NCI-H774 (cell line): ENCODE results near the gene RIMS1.
"Not testable (repeated sequence)": the region's sequence is repeated elsewhere in the genome, so short reads cannot be mapped to it uniquely, and the experiment has no call there.

Experiments
- DNase-seq: peaks from one replicate; lab custom pipeline; 2025; lab: John Stamatoyannopoulos, UW

Gene RIMS1

GRCh38 chr6:72335203-72335602 is 448.9 kb downstream of the RIMS1 start:
- not testable (repeated sequence) for DNase-seq

- DNase-seq, result no peak
Observed at GRCh38 chr6:72348926-72349325, 462.6 kb downstream of the RIMS1 start.

DNA sequence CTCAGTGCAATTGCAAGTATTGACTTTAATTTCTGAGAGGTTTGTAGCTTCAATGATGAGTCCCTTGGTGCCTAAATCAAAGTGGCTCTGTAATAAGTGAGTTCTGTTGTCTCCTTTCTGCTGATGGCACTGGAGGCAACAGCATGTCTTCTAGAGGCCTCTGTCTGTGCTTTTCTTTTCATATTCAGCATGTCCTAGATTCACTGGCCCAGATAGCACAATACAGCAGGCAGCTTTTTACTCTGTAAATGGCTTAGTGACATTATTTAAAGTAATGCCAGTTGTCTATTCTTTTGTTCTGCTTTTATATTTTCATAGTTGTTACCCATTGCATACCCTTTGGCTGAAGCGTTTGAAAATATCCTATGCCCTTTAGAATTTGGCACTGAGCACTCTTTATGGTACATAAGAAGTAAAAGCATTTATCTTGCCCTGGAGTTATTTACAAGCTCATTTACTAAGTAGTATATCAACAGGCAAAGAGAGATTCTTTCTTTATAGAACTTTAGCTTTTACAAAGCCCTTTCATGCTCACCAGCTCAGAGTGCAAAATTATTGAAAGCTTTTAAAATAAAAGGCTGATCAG is 464.0 kb downstream of the RIMS1 start:
- no peak for DNase-seq

- no peak for DNase-seq
Observed at GRCh38 chr6:72363844-72364740, 477.7 kb downstream of the RIMS1 start.

DNA sequence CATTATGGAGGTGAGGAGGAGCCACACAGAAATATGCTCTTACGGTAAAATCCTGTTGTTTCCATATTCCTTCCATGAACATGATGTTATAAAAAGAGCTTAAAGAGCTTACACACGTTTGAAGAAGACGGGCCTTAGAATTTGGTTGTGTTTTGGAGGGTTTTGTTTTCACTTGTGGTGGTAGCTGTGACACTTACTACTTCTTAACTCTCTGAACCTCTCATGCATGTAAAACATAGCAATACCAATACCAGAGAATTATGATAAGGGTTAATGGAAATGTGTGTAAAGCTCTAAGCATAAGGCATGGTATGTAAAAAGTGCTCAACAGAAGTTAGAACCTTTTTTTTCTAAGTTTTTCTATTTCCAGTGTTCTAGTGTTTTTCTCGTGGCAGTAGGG is 479.4 kb downstream of the RIMS1 start:
- no peak for DNase-seq

GRCh38 chr6:72367439-72367838 is 481.1 kb downstream of the RIMS1 start:
- DNase-seq, result no peak

GRCh38 chr6:72371473-72371872 is 485.1 kb downstream of the RIMS1 start:
- DNase-seq, result no peak

DNA sequence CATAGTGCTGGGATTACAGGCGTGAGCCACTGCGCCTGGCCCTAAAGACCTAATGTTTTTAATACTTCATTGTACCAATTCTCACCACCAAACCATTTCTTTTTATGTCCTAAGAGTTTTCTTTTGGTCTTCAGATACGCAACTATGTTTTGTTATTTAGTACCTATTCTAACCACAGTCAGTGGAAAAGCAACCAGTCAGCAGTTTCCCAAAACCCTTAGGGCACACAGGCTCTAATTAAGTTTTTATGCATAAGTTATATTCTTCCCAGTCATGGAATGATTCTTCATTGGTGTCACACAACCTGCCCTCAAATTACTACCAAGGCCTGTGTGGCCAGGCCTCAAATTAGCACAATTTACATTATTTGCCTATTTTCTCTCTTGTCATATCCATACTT is 487.8 kb downstream of the RIMS1 start:
- no peak for DNase-seq

- no peak for DNase-seq
Observed at GRCh38 chr6:72374857-72375256, 488.5 kb downstream of the RIMS1 start.

DNA sequence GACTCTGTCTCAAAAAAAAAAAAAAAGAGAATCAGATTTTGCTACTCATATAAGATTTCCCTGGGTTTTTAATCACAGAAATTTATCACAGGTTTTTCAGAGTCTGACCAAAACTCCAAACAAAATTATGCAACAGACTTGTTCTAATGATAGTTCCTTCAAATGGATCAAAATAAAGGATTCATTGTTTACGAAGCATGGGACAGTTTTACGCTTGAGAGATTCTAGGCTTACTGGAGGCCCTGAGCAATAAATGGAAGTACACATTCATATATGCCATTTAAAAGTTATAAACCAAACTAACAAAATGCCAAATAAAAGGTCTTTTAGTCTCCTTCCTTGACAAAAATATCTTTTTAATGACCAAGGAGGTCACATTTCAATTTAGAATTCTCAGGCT is 490.4 kb downstream of the RIMS1 start:
- DNase-seq, result no peak

GRCh38 chr6:72381076-72381475 is 494.7 kb downstream of the RIMS1 start:
- no peak for DNase-seq

DNA sequence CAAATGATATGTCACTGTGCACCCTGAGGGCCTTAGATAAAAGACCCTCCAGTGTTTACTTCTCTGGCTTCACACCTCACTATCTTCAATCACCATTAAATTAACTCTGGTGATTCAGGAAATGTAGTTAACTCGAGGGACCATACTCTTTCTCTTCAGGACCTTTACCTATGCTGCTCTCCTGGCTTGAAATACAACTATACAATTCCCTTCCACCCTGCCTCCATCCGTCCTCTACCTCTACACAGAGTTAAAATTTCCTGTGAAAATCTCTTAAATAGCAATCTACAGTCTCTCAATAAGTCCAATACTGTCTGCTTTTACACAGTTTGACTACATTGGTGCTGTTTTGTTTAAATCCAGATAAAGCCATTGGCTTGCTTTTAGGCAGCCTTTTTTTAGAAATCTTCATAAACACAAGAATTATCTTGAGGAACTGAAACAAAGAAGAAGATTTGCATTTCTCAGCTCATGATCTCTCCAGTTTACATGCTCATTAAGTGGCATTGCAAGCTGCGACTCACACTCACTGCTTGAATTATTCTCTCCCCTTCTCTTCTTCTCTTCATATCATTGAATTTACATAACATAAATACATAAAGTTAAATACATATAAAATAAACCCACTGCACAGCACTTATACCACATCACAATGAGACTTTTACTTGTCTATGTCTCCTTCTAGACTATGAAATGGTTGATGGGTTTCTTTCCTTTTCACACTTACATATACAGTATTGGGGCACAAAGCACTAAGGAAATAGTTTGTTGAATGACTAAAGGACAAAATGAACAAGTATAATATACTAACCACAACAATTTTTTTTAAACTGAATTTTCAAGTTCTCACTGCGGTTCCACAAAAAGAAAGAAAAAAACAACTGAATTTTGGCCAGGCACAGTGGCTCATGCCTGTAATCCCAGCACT is 496.5 kb downstream of the RIMS1 start:
- no peak for DNase-seq

- no peak for DNase-seq
Observed at GRCh38 chr6:72386324-72386723, 500.0 kb downstream of the RIMS1 start.

- no peak for DNase-seq
Observed at GRCh38 chr6:72389698-72390097, 503.3 kb downstream of the RIMS1 start.

GRCh38 chr6:72390548-72390947 is 504.2 kb downstream of the RIMS1 start:
- DNase-seq, result no peak

DNA sequence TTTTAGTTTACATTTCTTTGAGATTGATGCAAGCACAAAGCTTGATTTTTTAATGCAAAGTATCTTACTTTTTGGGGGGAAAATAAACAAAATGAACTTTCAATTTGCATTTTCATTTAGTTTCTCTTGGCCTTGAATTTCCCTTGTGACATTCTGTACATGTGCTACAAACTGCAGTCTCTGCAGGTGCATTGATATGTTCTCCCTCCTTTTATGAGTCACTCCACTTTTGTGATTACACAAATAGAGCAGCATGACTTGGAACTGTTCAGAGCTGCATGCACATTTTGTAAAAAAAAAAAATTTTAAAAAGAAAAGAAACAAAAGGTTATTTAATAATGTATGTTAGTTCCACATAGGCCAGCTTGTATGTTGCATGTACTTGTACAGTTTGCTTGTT is 515.5 kb downstream of the RIMS1 start:
- no peak for DNase-seq

- DNase-seq, result no peak
Observed at GRCh38 chr6:72403413-72403812, 517.1 kb downstream of the RIMS1 start.

GRCh38 chr6:72406517-72406916 is 520.2 kb downstream of the RIMS1 start:
- DNase-seq, result no peak

- no peak for DNase-seq
Observed at GRCh38 chr6:72410769-72411168, 524.4 kb downstream of the RIMS1 start.

DNA sequence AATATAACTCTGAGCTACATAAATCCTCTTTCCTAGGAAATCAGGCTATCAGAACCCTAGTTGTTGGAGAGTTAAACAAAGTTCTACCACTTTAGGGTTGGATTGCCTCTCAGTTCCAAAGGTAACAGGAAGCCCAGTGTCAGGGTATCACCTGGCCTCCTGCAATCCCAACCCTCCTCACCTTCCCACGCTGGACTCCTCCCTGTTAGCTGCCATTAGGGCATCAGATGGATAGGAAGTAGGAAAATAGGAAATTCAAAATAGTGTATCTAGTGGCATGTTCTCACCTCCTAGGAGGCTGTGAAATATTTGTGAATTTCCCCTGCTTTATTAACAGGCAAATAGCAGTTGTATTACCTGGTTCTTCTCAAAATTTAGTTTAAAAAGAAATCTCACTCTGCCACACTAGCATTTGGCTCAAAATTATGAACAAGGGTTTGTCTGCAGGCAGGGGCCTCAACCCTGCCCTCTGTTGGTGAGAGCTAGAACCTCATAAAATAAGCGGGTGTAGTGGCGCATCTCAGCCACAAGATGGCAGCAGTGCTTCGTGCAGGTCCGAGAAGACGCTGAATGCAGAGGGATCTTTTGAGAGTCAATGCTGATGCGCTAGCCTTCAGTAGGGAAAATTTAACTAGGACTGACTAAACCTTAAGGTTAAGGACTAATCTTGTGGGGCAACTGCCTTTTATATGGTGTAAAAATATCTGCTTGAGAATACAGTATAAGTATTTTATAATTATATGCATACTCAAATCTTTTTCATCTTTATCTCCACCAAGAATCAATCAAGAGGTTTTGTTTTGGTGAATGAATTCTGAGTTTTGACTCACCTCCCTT is 525.7 kb downstream of the RIMS1 start:
- DNase-seq, result peak; percentile 72

- DNase-seq, result no peak
Observed at GRCh38 chr6:72412709-72413044, 526.3 kb downstream of the RIMS1 start.

- no peak for DNase-seq
Observed at GRCh38 chr6:72413884-72414283, 527.5 kb downstream of the RIMS1 start.
